H1 (cell line): ENCODE measurements around the gene WFDC5. TPM values are rescaled to one million over a fixed set of nuclear protein-coding genes. Genes with fewer than 3 reads are reported as not detected.

Experiments used
- CTCF ChIA-PET: fragments of 300-600 bp; sonication (Branson Sonifier 250); formaldehyde crosslinking; loops from one replicate; lab custom pipeline; 2021; ENCODE audit not compliant: partially characterized antibody; lab: Charles Lee
- POLR2A ChIA-PET: fragments of 300-600 bp; sonication (Branson Sonifier 250); formaldehyde crosslinking; loops from one replicate; lab custom pipeline; 2021; ENCODE audit warnings: inconsistent platforms; ENCODE audit not compliant: partially characterized antibody; lab: Charles Lee
- DNase-seq, 2 experiments: peaks; one replicate each; pipeline versions ENCODE4 v3.0.0 to v3.0.0-alpha.2; 2010 to 2022; ENCODE audit warnings: low spot score in 2 of 2, low read depth in 1 of 2, mixed read lengths in 1 of 2
- FAIRE-seq: peaks from 2 replicates; lab custom pipeline; 2011; peaks lifted over from hg19 to GRCh38; lab: Jason Lieb, UNC
- H2AFZ ChIP-seq: 2 replicates; pipeline ENCODE4 v1.8.1; 2012; ENCODE audit warnings: low read length, inconsistent platforms
- H2AK5ac ChIP-seq: 2 replicates; pipeline ENCODE4 v1.6.1; 2013; ENCODE audit warnings: low read depth, low read length
- H2BK120ac ChIP-seq: replicated peaks from 2 replicates; pipeline ENCODE3; 2013; ENCODE audit warnings: low read depth, low read length, inconsistent platforms
- H2BK12ac ChIP-seq: 2 replicates; pipeline ENCODE4 v1.6.1; 2013; ENCODE audit warnings: low read depth, low read length
- H2BK15ac ChIP-seq: 2 replicates; pipeline ENCODE4 v1.6.1; 2013; ENCODE audit warnings: low read length
- H2BK20ac ChIP-seq: 2 replicates; pipeline ENCODE4 v1.6.1; 2013; ENCODE audit warnings: low read length
- H2BK5ac ChIP-seq: 2 replicates; pipeline ENCODE4 v1.6.1; 2013; ENCODE audit warnings: low read depth, low read length
- H3K14ac ChIP-seq: 2 replicates; pipeline ENCODE4 v1.6.1; 2013; ENCODE audit warnings: inconsistent platforms; ENCODE audit not compliant: insufficient read length
- H3K18ac ChIP-seq: 2 replicates; pipeline ENCODE4 v1.6.1; 2013; ENCODE audit warnings: low read length; ENCODE audit errors: extremely low read depth
- H3K23ac ChIP-seq: 2 replicates; pipeline ENCODE4 v1.6.1; 2013; ENCODE audit warnings: inconsistent platforms; ENCODE audit not compliant: insufficient read length
- H3K23me2 ChIP-seq: 2 replicates; pipeline ENCODE4 v1.6.1; 2013; ENCODE audit warnings: low read depth, low read length
- H3K27ac ChIP-seq: 2 replicates; pipeline ENCODE4 v1.6.1; 2011; ENCODE audit warnings: low read depth, low read length, inconsistent platforms
- H3K27me3 ChIP-seq, 4 experiments: replicated peaks in 1 of 4; 1 replicate in 1 of 4; 2 replicates in 3 of 4; pipeline versions ENCODE4 v1.6.1 to v1.8.1; 2011 to 2013; ENCODE audit warnings: low read length in 3 of 4, mild to moderate bottlenecking in 3 of 4, inconsistent platforms in 2 of 4, mixed read lengths in 2 of 4, moderate library complexity in 1 of 4; ENCODE audit not compliant: control insufficient read depth in 3 of 4, insufficient read depth in 3 of 4; ENCODE audit errors: extremely low read depth in 1 of 4
- H3K36me3 ChIP-seq, 4 experiments: 2 replicates each; pipeline versions ENCODE4 v1.6.1 to v1.8.1; 2011 to 2013; ENCODE audit warnings: mild to moderate bottlenecking in 4 of 4, low read length in 3 of 4, moderate library complexity in 2 of 4, control low read depth in 1 of 4, inconsistent platforms in 1 of 4; ENCODE audit not compliant: insufficient read depth in 4 of 4, control insufficient read depth in 2 of 4
- H3K4ac ChIP-seq: replicated peaks from 2 replicates; pipeline ENCODE3; 2013; ENCODE audit warnings: low read length, low read depth, mixed read lengths, inconsistent platforms; ENCODE audit not compliant: insufficient read length
- H3K4me1 ChIP-seq, 4 experiments: replicated peaks in 1 of 4; 1 replicate in 1 of 4; 2 replicates in 3 of 4; pipeline versions ENCODE4 v1.6.1 to v1.8.1; 2011 to 2013; ENCODE audit warnings: low read length in 3 of 4, inconsistent platforms in 2 of 4, mixed read lengths in 1 of 4; ENCODE audit not compliant: insufficient read depth in 4 of 4, control insufficient read depth in 3 of 4
- H3K4me2 ChIP-seq, 2 experiments: 2 replicates each; pipeline versions ENCODE4 v1.6.1 to v1.8.1; 2011 to 2013; ENCODE audit warnings: low read depth in 2 of 2, low read length in 2 of 2, control low read depth in 1 of 2, inconsistent platforms in 1 of 2, mild to moderate bottlenecking in 1 of 2; ENCODE audit not compliant: insufficient read depth in 1 of 2
- H3K4me3 ChIP-seq, 4 experiments: fragments of 200-600, 300-600 bp in 1 of 4; sonication (generic), shearing (Covaris generic), sonication (Bioruptor Twin) in 1 of 4; 2 replicates each; pipeline versions ENCODE4 v1.5.1 to v1.8.1; 2011 to 2016; ENCODE audit warnings: low read length in 4 of 4, low read depth in 3 of 4, control low read depth in 2 of 4, inconsistent platforms in 2 of 4, mild to moderate bottlenecking in 2 of 4, mixed read lengths in 1 of 4, moderate library complexity in 1 of 4; ENCODE audit not compliant: insufficient read depth in 2 of 4; ENCODE audit errors: extremely low read depth in 1 of 4
- H3K56ac ChIP-seq: replicated peaks from 2 replicates; pipeline ENCODE3; 2013; ENCODE audit warnings: low read depth, mild to moderate bottlenecking, mixed read lengths, low read length, inconsistent platforms; ENCODE audit not compliant: insufficient read length
- H3K79me1 ChIP-seq: 2 replicates; pipeline ENCODE4 v1.6.1; 2013; ENCODE audit warnings: low read depth, low read length, control low read depth
- H3K79me2 ChIP-seq, 2 experiments: 2 replicates each; pipeline versions ENCODE4 v1.6.1 to v1.8.1; 2012 to 2013; ENCODE audit warnings: low read length in 2 of 2, mild to moderate bottlenecking in 2 of 2, inconsistent platforms in 1 of 2; ENCODE audit not compliant: insufficient read depth in 2 of 2, control insufficient read depth in 1 of 2
- H3K9ac ChIP-seq, 4 experiments: replicated peaks in 1 of 4; 1 replicate in 1 of 4; 2 replicates in 3 of 4; pipeline versions ENCODE4 v1.6.1 to v1.8.1; 2011 to 2013; ENCODE audit warnings: low read depth in 3 of 4, low read length in 3 of 4, control low read depth in 2 of 4, mild to moderate bottlenecking in 2 of 4, moderate library complexity in 2 of 4, inconsistent platforms in 1 of 4; ENCODE audit errors: extremely low read depth in 1 of 4
- H3K9me3 ChIP-seq, 2 experiments: 2 replicates each; pipeline versions ENCODE4 v1.6.1 to v1.8.1; 2012 to 2013; ENCODE audit warnings: mild to moderate bottlenecking in 2 of 2, moderate library complexity in 2 of 2, control low read depth in 1 of 2, inconsistent platforms in 1 of 2, low read depth in 1 of 2, low read length in 1 of 2, mixed read lengths in 1 of 2; ENCODE audit not compliant: insufficient read depth in 2 of 2
- H4K20me1 ChIP-seq, 2 experiments: replicated peaks in 1 of 2; 2 replicates each; pipeline versions ENCODE3 to v1.8.1; 2011 to 2013; ENCODE audit warnings: inconsistent platforms in 2 of 2, low read length in 2 of 2, mild to moderate bottlenecking in 1 of 2; ENCODE audit not compliant: insufficient read depth in 2 of 2, control insufficient read depth in 1 of 2
- H4K5ac ChIP-seq: 2 replicates; pipeline ENCODE4 v1.6.1; 2013; ENCODE audit warnings: low read length, low read depth, mixed read lengths, inconsistent platforms; ENCODE audit not compliant: insufficient read length
- H4K8ac ChIP-seq: 2 replicates; pipeline ENCODE4 v1.8.0; 2013; ENCODE audit warnings: mild to moderate bottlenecking, moderate library complexity, low read length, inconsistent platforms; ENCODE audit not compliant: insufficient read depth; ENCODE audit errors: extremely low read depth
- H4K91ac ChIP-seq: replicated peaks from 2 replicates; pipeline ENCODE3; 2013; ENCODE audit warnings: low read length, mixed read lengths, inconsistent platforms; ENCODE audit not compliant: insufficient read length
- GTF2F1 ChIP-seq: IDR thresholded peaks from 2 replicates; pipeline ENCODE4 v1.6.1; 2012; ENCODE audit warnings: low read depth, low read length, improper control_type of control experiment, borderline replicate concordance
- RNF2 ChIP-seq: fragments of 200-900, 300-1000 bp; sonication (generic); IDR thresholded peaks from 2 replicates; pipeline ENCODE4 v1.7.1; 2016; ENCODE audit warnings: borderline replicate concordance, low read depth, mild to moderate bottlenecking, antibody characterized with exemption, low read length; ENCODE audit not compliant: poor library complexity, severe bottlenecking; ENCODE audit errors: missing control alignments
- TEAD4 ChIP-seq: IDR thresholded peaks from 2 replicates; pipeline ENCODE4 v1.6.1; 2012; ENCODE audit warnings: low read depth, low read length, inconsistent platforms, mixed read lengths
- YY1 ChIP-seq: IDR thresholded peaks from 2 replicates; pipeline ENCODE4 v1.6.1; 2011; ENCODE audit warnings: low read depth, mild to moderate bottlenecking, low read length
- WGBS, 2 experiments: shearing (Covaris generic) in 1 of 2; methylation state at CpG; one replicate each; pipeline versions ENCODE4 v1.1.6 to v1.1.7; 2013 to 2015; ENCODE audit warnings: low lambda C conversion rate in 2 of 2, mixed read lengths in 2 of 2, inconsistent platforms in 1 of 2, low coverage in 1 of 2, missing lambda C conversion rate in 1 of 2; ENCODE audit not compliant: insufficient replicate concordance in 2 of 2, insufficient coverage in 1 of 2, insufficient read length in 1 of 2; ENCODE audit errors: extremely low coverage in 1 of 2, missing lambda C conversion rate in 1 of 2; 5-methylcytosine and 5-hydroxymethylcytosine counted together
- polyA plus RNA-seq, 7 experiments: library from polyadenylated mRNA; depleted of rRNA in 3 of 7; stranded (reverse) in 5 of 7; unstranded in 2 of 7; fragments of >200 nt in 5 of 7; fragments of 200-250 nt in 2 of 7; gene quantifications; 1 replicate in 5 of 7; 2 replicates in 1 of 7; 4 replicates in 1 of 7; pipeline versions ENCODE4 v1.2.1 to v1.2.3, GENCODE V29; 2011 to 2013; ENCODE audit warnings: missing spikeins in 2 of 7, mixed read lengths in 2 of 7
- total RNA-seq: library from RNA; stranded (reverse); fragmentation: NEBNext Ultra II Directional; extraction: Animal tissue kit (Norgen Biotek cat#: 25700); gene quantifications from 2 replicates; pipeline ENCODE4 v1.2.1, GENCODE V29; 2021
- TF ChIP-seq, protein P1 (sequence below): IDR thresholded peaks from 2 replicates; pipeline ENCODE4 v1.6.1; 2011; ENCODE audit warnings: low read depth, mild to moderate bottlenecking, low read length; ENCODE audit not compliant: insufficient read depth

The WFDC5 gene
- total and polyA plus RNA-seq, 2 of the 8 experiments (the other 6 are each of a cell fraction or from before 2014, with no cell fraction given), result not detected

GRCh38 chr20:45163083-45163803 is 48.3 kb upstream of the WFDC5 start:
- Histone ChIP-seq H2BK15ac (no peak overlapping the region), H3K27me3 (no peaks in the 10 kb centered on the region; a peak in 1 of 7 replicates), H4K8ac (no peak overlapping the region), H3K4me1 (no peaks in the 10 kb centered on the region), H3K14ac (no peak overlapping the region), H3K9me3 (peaks cover 4 to 6% of the 10 kb centered on the region in 2 experiments; a peak in 2 of 4 replicates), H3K4me2 (no peak overlapping the region), H2AK5ac (no peak overlapping the region), H3K79me2 (no peaks in the 10 kb centered on the region), H2BK5ac (no peak overlapping the region), H2AFZ (no peak overlapping the region), H3K36me3 (no peaks in the 10 kb centered on the region), H3K27ac (no peak overlapping the region), H2BK120ac (no peak overlapping the region), H4K91ac (no peak overlapping the region), H3K4ac (no peak overlapping the region), H3K9ac (no peak overlapping the region), H3K23me2 (no peaks in the 10 kb centered on the region), H4K5ac (no peak overlapping the region), H3K79me1 (no peaks in the 10 kb centered on the region), H2BK12ac (no peak overlapping the region), H3K56ac (no peak overlapping the region), H3K23ac (no peak overlapping the region), H3K4me3 (no peak overlapping the region), H4K20me1 (no peaks in the 10 kb centered on the region), H3K18ac (no peak overlapping the region), H2BK20ac (no peak overlapping the region)
- 94% methylated on average over 1 of the region's 1 CpG; no CpG with 5 or more reads in 1 of the 2 experiments for WGBS, 2 experiments
- ChIA-PET POLR2A (interaction anchor here (1.2 kb wide), 1 partner anchor 18 kb away, joined by 3 read pairs; no protein-coding TSS in a partner anchor), CTCF (interaction anchor here (2.2 kb wide), 1 partner anchor 24 kb away, joined by 11 read pairs; no protein-coding TSS in a partner anchor)
- FAIRE-seq (no peak), DNase-seq (no peak)
- TF ChIP-seq GTF2F1 (no peak), TEAD4 (no peak), YY1 (no peak), RNF2 (no peak)
- TF ChIP-seq, protein P1, sequence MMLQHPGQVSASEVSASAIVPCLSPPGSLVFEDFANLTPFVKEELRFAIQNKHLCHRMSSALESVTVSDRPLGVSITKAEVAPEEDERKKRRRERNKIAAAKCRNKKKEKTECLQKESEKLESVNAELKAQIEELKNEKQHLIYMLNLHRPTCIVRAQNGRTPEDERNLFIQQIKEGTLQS, result no peak
